ENCODE results near the gene STPG1. TPM values are rescaled to one million over a fixed set of nuclear protein-coding genes. Genes with fewer than 3 reads are reported as not detected.

The STPG1 gene
- total RNA-seq, 4 donors from 2014 or later: 2.2 to 7.6 (median 6.1) TPM

- no peak overlapping the region for H3K27ac ChIP-seq
- no peaks in the 10 kb centered on the region for H3K4me1 ChIP-seq
- 93 to 100% methylated on average over 1 to 3 of the region's 10 CpGs for WGBS, 2 donors (ENCODE audit: low coverage in 1 of 2)
- no peak for TF ChIP-seq CTCF (IDR thresholded peaks at IDR 0.05)
- TF ChIP-seq POLR2A (IDR thresholded peaks at IDR 0.05): no peak
- TF ChIP-seq POLR2AphosphoS5 (IDR thresholded peaks at IDR 0.05): no peak
- no peak for TF ChIP-seq EP300 (IDR thresholded peaks at IDR 0.05)
- no peak overlapping the region for H3K4me3 ChIP-seq
- H3K36me3 ChIP-seq: no peaks in the 10 kb centered on the region
- H3K27me3 ChIP-seq: no peaks in the 10 kb centered on the region
- H3K9me3 ChIP-seq: no peaks in the 10 kb centered on the region
- ATAC-seq: no peak
These were observed 65.4 kb downstream of the STPG1 start for GRCh38 chr1:24348196-24348595.

GRCh38 chr1:24347159-24347934 lies 66.2 kb downstream of the STPG1 start:
- H3K9me3 ChIP-seq: no peaks in the 10 kb centered on the region
- no peak overlapping the region for H3K4me3 ChIP-seq
- no peak overlapping the region for H3K27ac ChIP-seq
- H3K36me3 ChIP-seq: no peaks in the 10 kb centered on the region
- no peaks in the 10 kb centered on the region for H3K4me1 ChIP-seq
- no peak for ATAC-seq
- H3K27me3 ChIP-seq: no peaks in the 10 kb centered on the region
- WGBS, 2 donors (ENCODE audit: low coverage in 1 of 2): 73 to 87% methylated on average over 5 to 8 of the region's 19 CpGs
- TF ChIP-seq EP300 (IDR thresholded peaks at IDR 0.05) (no peak), POLR2A (IDR thresholded peaks at IDR 0.05) (no peak)

- WGBS, 2 donors (ENCODE audit: low coverage in 1 of 2): 29% methylated on average over 1 of the region's 5 CpGs; no CpG with 5 or more reads in 1 of the 2 donors
- TF ChIP-seq CTCF (IDR thresholded peaks at IDR 0.05) (no peak), POLR2AphosphoS5 (IDR thresholded peaks at IDR 0.05) (no peak), POLR2A (IDR thresholded peaks at IDR 0.05) (no peak), EP300 (IDR thresholded peaks at IDR 0.05) (no peak)
- H3K27me3 ChIP-seq: no peaks in the 10 kb centered on the region
- H3K36me3 ChIP-seq: no peaks in the 10 kb centered on the region
- no peaks in the 10 kb centered on the region for H3K9me3 ChIP-seq
- H3K4me1 ChIP-seq: no peaks in the 10 kb centered on the region
- H3K27ac ChIP-seq: no peak overlapping the region
- no peak overlapping the region for H3K4me3 ChIP-seq
- ATAC-seq: no peak
These were observed 68.2 kb downstream of the STPG1 start for GRCh38 chr1:24345334-24345733.

- Histone ChIP-seq H3K4me1 (no peaks in the 10 kb centered on the region), H3K4me3 (no peak overlapping the region), H3K27me3 (no peaks in the 10 kb centered on the region), H3K27ac (no peak overlapping the region), H3K36me3 (no peaks in the 10 kb centered on the region), H3K9me3 (no peaks in the 10 kb centered on the region)
- 77 to 80% methylated on average over 2 to 4 of the region's 8 CpGs for WGBS, 2 donors (ENCODE audit: low coverage in 1 of 2)
- TF ChIP-seq POLR2A (IDR thresholded peaks at IDR 0.05) (no peak), CTCF (IDR thresholded peaks at IDR 0.05) (no peak), EP300 (IDR thresholded peaks at IDR 0.05) (no peak), POLR2AphosphoS5 (IDR thresholded peaks at IDR 0.05) (no peak)
- no peak for ATAC-seq
These were observed 69.4 kb downstream of the STPG1 start for GRCh38 chr1:24344090-24344742.

- Histone ChIP-seq H3K4me3 (no peak overlapping the region), H3K27ac (no peak overlapping the region), H3K36me3 (no peaks in the 10 kb centered on the region), H3K4me1 (no peaks in the 10 kb centered on the region), H3K27me3 (no peaks in the 10 kb centered on the region), H3K9me3 (no peaks in the 10 kb centered on the region)
- WGBS, 2 donors (ENCODE audit: low coverage in 1 of 2): 70 to 81% methylated on average over 2 to 13 of the region's 13 CpGs
- TF ChIP-seq POLR2AphosphoS5 (IDR thresholded peaks at IDR 0.05) (no peak), EP300 (IDR thresholded peaks at IDR 0.05) (no peak), POLR2A (IDR thresholded peaks at IDR 0.05) (no peak), CTCF (IDR thresholded peaks at IDR 0.05) (no peak)
- ATAC-seq: no peak
These were observed 70.0 kb downstream of the STPG1 start for GRCh38 chr1:24343412-24344089.
